Retinal pigment epithelial cell (primary cell): ENCODE results near the gene CLDN15.

ENCODE experiments used
- DNase-seq: peaks from one replicate; pipeline ENCODE4 v3.0.0-alpha.2; 2010; ENCODE audit warnings: low read depth
- H3K4me3 ChIP-seq: 2 replicates; pipeline ENCODE4 v1.5.1; 2011; ENCODE audit warnings: mild to moderate bottlenecking, low read length, control low read depth, moderate library complexity
- CTCF ChIP-seq: conservative IDR thresholded peaks from 2 replicates; pipeline ENCODE4 v1.5.1; 2011; ENCODE audit warnings: low read depth, low read length, control low read depth, inconsistent platforms

CLDN15 gene

GRCh38 chr7:101251871-101252659 lies 14.5 kb upstream of the CLDN15 start:
- TF ChIP-seq CTCF, result no peak
- DNase-seq, result peak; percentile 92
- H3K4me3 ChIP-seq, result peak overlapping the region; percentile 94

DNA sequence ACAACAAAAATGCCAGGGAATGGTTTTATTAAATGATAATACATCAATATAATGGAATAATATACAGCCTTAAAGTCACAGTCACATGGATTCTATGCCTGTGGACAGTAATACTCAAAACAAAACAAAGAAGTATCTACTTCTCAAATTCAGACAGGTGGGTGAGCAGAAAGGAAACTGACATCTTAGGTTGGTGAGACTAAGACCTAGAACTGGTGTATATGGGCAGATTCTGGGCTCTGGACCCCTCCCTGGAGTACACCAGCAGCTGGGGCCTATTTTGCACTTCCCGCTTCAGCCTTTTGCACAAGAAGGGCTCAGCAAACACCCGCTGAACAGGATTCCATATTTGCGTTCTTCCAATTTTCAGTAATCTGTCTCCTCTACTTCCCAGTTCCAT lies 12.7 kb upstream of the CLDN15 start:
- no peak for TF ChIP-seq CTCF
- no peak overlapping the region for H3K4me3 ChIP-seq
- no peak for DNase-seq

- no peak overlapping the region for H3K4me3 ChIP-seq
- no peak for TF ChIP-seq CTCF
- DNase-seq, result no peak
Observed at GRCh38 chr7:101248276-101248675, 10.7 kb upstream of the CLDN15 start.

DNA sequence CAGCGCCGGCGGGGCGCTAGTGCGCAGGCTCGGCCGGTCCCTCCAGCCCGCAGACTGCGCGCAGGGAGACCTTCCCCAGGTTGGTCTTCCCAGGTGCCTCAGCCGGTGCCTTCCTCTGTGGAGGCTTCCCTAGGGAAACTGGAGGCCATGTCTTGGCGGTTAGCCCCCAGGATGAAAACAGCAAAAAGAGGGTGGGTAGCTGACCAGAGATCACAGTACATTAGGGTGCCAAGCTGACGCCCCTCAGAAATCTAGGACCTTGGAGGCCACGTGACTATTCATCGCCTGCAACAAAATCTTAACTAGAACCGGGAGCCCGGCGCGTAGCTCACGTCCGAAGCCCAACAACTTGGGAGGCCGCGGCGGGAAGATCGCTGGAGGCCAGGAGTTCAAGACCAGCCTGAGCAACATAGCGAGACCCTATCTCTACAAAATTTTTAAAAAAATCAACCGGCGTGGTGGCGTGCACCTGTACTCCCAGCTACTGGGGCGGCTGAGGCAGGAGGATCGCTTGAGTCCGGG lies 7.6 kb upstream of the CLDN15 start:
- no peak for DNase-seq
- no peak for TF ChIP-seq CTCF
- H3K4me3 ChIP-seq, result peak overlapping the region; percentile 94

DNA sequence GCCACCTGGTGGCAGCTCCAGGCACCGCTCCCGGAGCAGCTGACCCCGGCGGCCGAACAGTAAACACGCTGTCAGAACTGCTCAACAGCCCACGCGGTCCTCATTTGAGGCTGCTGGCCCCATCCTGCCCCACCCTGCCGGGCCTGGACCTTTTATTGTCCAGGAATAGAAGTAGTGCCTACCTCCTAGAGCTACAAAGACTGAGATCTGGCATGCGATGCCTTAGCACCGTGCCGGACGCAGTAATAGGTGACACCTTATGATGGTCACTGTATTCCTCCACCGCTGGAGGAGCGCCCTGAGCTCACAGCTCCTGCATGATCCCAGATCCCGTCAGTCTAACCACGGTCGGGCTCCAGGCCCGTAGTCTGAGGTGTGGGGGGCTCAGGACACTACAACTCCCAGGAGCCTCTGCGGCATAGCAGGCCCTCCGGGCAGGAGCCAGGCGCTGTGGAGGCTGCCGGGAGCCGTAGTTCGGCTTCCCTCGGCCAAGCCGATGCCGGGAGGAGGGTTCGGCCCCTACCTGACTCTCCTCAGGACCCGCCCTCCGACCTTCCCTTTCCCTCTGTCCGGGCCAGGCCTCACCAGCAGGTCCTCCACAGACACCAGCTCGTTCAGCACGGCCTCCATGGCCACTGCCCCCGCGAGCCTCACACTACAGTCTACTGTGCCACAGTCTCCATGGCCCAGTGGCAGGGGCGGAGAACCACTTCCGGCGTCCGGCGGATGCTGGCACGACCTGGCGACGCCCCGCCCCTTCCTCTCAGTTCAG lies 7.0 kb upstream of the CLDN15 start, which contains the start of gene FIS1:
Gene FIS1 (minus strand): TSS at position 707 of the 772 bp plus-strand sequence. CDS start 77 bp downstream, at position 630.
- H3K4me3 ChIP-seq, result peak within 1 kb of the TSS; percentile 94
- peak; percentile 73 for TF ChIP-seq CTCF
- peak; percentile 65 for DNase-seq

DNA sequence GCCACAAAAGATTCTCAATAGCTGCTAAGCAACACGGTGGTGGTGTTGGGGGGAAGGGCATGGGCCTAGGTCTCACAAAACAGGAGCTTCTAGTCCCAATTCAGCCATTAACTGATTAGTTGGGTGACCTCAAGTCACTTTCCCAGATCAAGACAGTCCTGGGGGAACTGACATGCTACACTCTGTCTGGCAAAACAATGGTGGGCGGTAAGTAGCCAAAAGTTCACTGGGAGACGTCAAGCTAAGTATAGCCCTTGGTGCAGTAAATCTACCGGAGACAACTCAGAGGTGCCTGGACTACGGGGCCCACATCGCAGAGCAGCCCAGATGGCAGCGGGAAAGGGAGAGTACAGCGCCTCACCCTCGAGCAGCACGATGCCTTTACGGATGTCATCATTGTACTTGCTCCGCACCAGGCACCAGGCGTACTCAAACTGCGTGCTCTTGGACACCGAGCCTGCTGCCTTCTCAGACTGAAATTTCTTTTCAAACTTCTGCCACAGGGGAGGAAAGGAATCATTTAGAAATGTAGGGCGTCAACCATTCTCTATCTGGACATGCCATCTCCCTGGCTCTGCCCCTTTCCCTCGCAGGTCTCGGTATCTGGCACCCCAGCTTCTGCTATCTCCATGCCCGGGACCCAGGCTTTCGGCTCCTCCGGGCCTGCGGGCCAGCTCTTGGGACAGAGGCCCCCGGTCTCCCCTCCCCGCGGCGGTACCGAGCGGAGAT lies 6.2 kb upstream of the CLDN15 start:
- no peak for TF ChIP-seq CTCF
- peak overlapping the region; percentile 94 for H3K4me3 ChIP-seq
- no peak for DNase-seq
